ENCODE measurements around the gene CAST.

The CAST gene

GRCh38 chr5:96633820-96634219 lies 28.4 kb upstream of the CAST start:
- Mint-ChIP-seq H3K36me3 (ENCODE audit: insufficient read depth) (no peaks in the 10 kb centered on the region), H3K9me3 (no peaks in the 10 kb centered on the region), H3K27ac (no peak overlapping the region), H3K27me3 (peaks cover 13 to 26% of the 10 kb centered on the region in 2 donors), H3K4me3 (no peak overlapping the region), H3K4me1 (ENCODE audit: low read depth in 2 of 2) (no peaks in the 10 kb centered on the region)
- DNase-seq, result no peak
- ATAC-seq (replicated peaks), result no peak

- no peak for DNase-seq
- Mint-ChIP-seq H3K36me3 (ENCODE audit: insufficient read depth) (no peaks in the 10 kb centered on the region), H3K4me3 (no peak overlapping the region), H3K27ac (peak overlapping the region in 1 of 2 donors; percentile 16), H3K9me3 (no peaks in the 10 kb centered on the region), H3K4me1 (ENCODE audit: low read depth in 2 of 2) (no peaks in the 10 kb centered on the region), H3K27me3 (peaks cover 13 to 26% of the 10 kb centered on the region in 2 donors)
- ATAC-seq (replicated peaks), result no peak
Measured at GRCh38 chr5:96634881-96635280, 27.3 kb upstream of the CAST start.

- Mint-ChIP-seq H3K4me3 (no peak overlapping the region), H3K27me3 (peaks cover 13 to 26% of the 10 kb centered on the region in 2 donors), H3K27ac (no peak overlapping the region), H3K4me1 (ENCODE audit: low read depth in 2 of 2) (no peaks in the 10 kb centered on the region), H3K36me3 (ENCODE audit: insufficient read depth) (no peaks in the 10 kb centered on the region), H3K9me3 (no peaks in the 10 kb centered on the region)
- ATAC-seq (replicated peaks) (no peak), DNase-seq (no peak)
Measured at GRCh38 chr5:96636046-96636445, 26.1 kb upstream of the CAST start.

GRCh38 chr5:96636594-96636993 lies 25.6 kb upstream of the CAST start:
- peaks cover 2% of the 10 kb centered on the region for H3K36me3 Mint-ChIP-seq (ENCODE audit: insufficient read depth)
- no peak overlapping the region for H3K4me3 Mint-ChIP-seq
- H3K27ac Mint-ChIP-seq, result no peak overlapping the region
- no peak for DNase-seq
- ATAC-seq (replicated peaks), result no peak
- H3K9me3 Mint-ChIP-seq, result no peaks in the 10 kb centered on the region
- peaks cover 0 to 2% of the 10 kb centered on the region in 2 donors for H3K4me1 Mint-ChIP-seq (ENCODE audit: low read depth in 2 of 2)
- peaks cover 13 to 26% of the 10 kb centered on the region in 2 donors for H3K27me3 Mint-ChIP-seq

- Mint-ChIP-seq H3K4me3 (no peak overlapping the region), H3K27ac (no peak overlapping the region), H3K4me1 (ENCODE audit: low read depth in 2 of 2) (peaks cover 0 to 3% of the 10 kb centered on the region in 2 donors), H3K36me3 (ENCODE audit: insufficient read depth) (peaks cover 4% of the 10 kb centered on the region), H3K27me3 (peaks cover 13 to 26% of the 10 kb centered on the region in 2 donors), H3K9me3 (no peaks in the 10 kb centered on the region)
- DNase-seq (no peak), ATAC-seq (replicated peaks) (no peak)
Measured at GRCh38 chr5:96637196-96637595, 25.0 kb upstream of the CAST start.

GRCh38 chr5:96638561-96638960 lies 23.6 kb upstream of the CAST start:
- Mint-ChIP-seq H3K36me3 (ENCODE audit: insufficient read depth) (peaks cover 4% of the 10 kb centered on the region), H3K27me3 (peaks cover 13 to 23% of the 10 kb centered on the region in 2 donors), H3K9me3 (no peaks in the 10 kb centered on the region), H3K4me3 (no peak overlapping the region), H3K27ac (no peak overlapping the region), H3K4me1 (ENCODE audit: low read depth in 2 of 2) (peaks cover 0 to 3% of the 10 kb centered on the region in 2 donors)
- no peak for DNase-seq
- ATAC-seq (replicated peaks), result no peak

GRCh38 chr5:96640696-96641095 lies 21.5 kb upstream of the CAST start:
- Mint-ChIP-seq H3K27ac (no peak overlapping the region), H3K27me3 (peaks cover 0 to 2% of the 10 kb centered on the region in 2 donors), H3K4me3 (no peak overlapping the region), H3K36me3 (ENCODE audit: insufficient read depth) (peaks cover 4% of the 10 kb centered on the region), H3K4me1 (ENCODE audit: low read depth in 2 of 2) (peaks cover 0 to 3% of the 10 kb centered on the region in 2 donors), H3K9me3 (no peaks in the 10 kb centered on the region)
- ATAC-seq (replicated peaks) (no peak), DNase-seq (no peak)

GRCh38 chr5:96641368-96642280 lies 20.6 kb upstream of the CAST start:
- Mint-ChIP-seq H3K9me3 (no peaks in the 10 kb centered on the region), H3K27ac (no peak overlapping the region), H3K36me3 (ENCODE audit: insufficient read depth) (peaks cover 4% of the 10 kb centered on the region), H3K4me3 (no peak overlapping the region), H3K27me3 (no peaks in the 10 kb centered on the region), H3K4me1 (ENCODE audit: low read depth in 2 of 2) (peaks cover 0 to 3% of the 10 kb centered on the region in 2 donors)
- no peak for ATAC-seq (replicated peaks)
- no peak for DNase-seq

GRCh38 chr5:96642281-96642640 lies 19.9 kb upstream of the CAST start:
- H3K27ac Mint-ChIP-seq, result no peak overlapping the region
- H3K4me3 Mint-ChIP-seq, result no peak overlapping the region
- ATAC-seq (replicated peaks), result no peak
- peaks cover 4% of the 10 kb centered on the region for H3K36me3 Mint-ChIP-seq (ENCODE audit: insufficient read depth)
- DNase-seq, result no peak
- H3K4me1 Mint-ChIP-seq (ENCODE audit: low read depth in 2 of 2), result peaks cover 0 to 3% of the 10 kb centered on the region in 2 donors
- H3K9me3 Mint-ChIP-seq, result no peaks in the 10 kb centered on the region
- H3K27me3 Mint-ChIP-seq, result no peaks in the 10 kb centered on the region

- Mint-ChIP-seq H3K4me3 (no peak overlapping the region), H3K4me1 (ENCODE audit: low read depth in 2 of 2) (peaks cover 0 to 3% of the 10 kb centered on the region in 2 donors), H3K27ac (no peak overlapping the region), H3K9me3 (no peaks in the 10 kb centered on the region), H3K36me3 (ENCODE audit: insufficient read depth) (peaks cover 4% of the 10 kb centered on the region), H3K27me3 (no peaks in the 10 kb centered on the region)
- DNase-seq (no peak), ATAC-seq (replicated peaks) (no peak)
Measured at GRCh38 chr5:96645091-96645490, 17.1 kb upstream of the CAST start.

- H3K36me3 Mint-ChIP-seq (ENCODE audit: insufficient read depth), result no peaks in the 10 kb centered on the region
- no peak overlapping the region for H3K27ac Mint-ChIP-seq
- H3K4me3 Mint-ChIP-seq, result no peak overlapping the region
- ATAC-seq (replicated peaks), result no peak
- peaks cover 0 to 2% of the 10 kb centered on the region in 2 donors for H3K4me1 Mint-ChIP-seq (ENCODE audit: low read depth in 2 of 2)
- no peak for DNase-seq
- no peaks in the 10 kb centered on the region for H3K27me3 Mint-ChIP-seq
- no peaks in the 10 kb centered on the region for H3K9me3 Mint-ChIP-seq
Measured at GRCh38 chr5:96648023-96648422, 14.2 kb upstream of the CAST start.

- no peak overlapping the region for H3K4me3 Mint-ChIP-seq
- ATAC-seq (replicated peaks), result no peak
- DNase-seq, result no peak
- H3K27ac Mint-ChIP-seq, result no peak overlapping the region
- H3K27me3 Mint-ChIP-seq, result no peaks in the 10 kb centered on the region
- peaks cover 0 to 2% of the 10 kb centered on the region in 2 donors for H3K4me1 Mint-ChIP-seq (ENCODE audit: low read depth in 2 of 2)
- H3K36me3 Mint-ChIP-seq (ENCODE audit: insufficient read depth), result no peaks in the 10 kb centered on the region
- no peaks in the 10 kb centered on the region for H3K9me3 Mint-ChIP-seq
Measured at GRCh38 chr5:96648593-96648992, 13.6 kb upstream of the CAST start.

GRCh38 chr5:96649251-96649662 lies 12.9 kb upstream of the CAST start:
- ATAC-seq (replicated peaks) (no peak), DNase-seq (no peak)
- no peak overlapping the region for H3K27ac Mint-ChIP-seq
- H3K4me1 Mint-ChIP-seq (ENCODE audit: low read depth in 2 of 2), result peaks cover 6 to 7% of the 10 kb centered on the region in 2 donors
- no peaks in the 10 kb centered on the region for H3K27me3 Mint-ChIP-seq
- no peak overlapping the region for H3K4me3 Mint-ChIP-seq
- no peaks in the 10 kb centered on the region for H3K9me3 Mint-ChIP-seq
- H3K36me3 Mint-ChIP-seq (ENCODE audit: insufficient read depth), result peaks cover 4% of the 10 kb centered on the region

Data from effector memory CD8-positive, alpha-beta T cell (primary cell).